GM12892 (cell line): ENCODE measurements around the gene RRH.

ENCODE experiments used
- POLR2A ChIP-seq: IDR thresholded peaks from 2 replicates; pipeline ENCODE4 v1.6.1; 2011; ENCODE audit warnings: low read depth, low read length, control low read depth
- POLR2AphosphoS5 ChIP-seq: IDR thresholded peaks from 2 replicates; pipeline ENCODE4 v1.6.1; 2011; ENCODE audit warnings: low read depth, low read length, control low read depth
- TAF1 ChIP-seq: IDR thresholded peaks from 2 replicates; pipeline ENCODE4 v1.6.1; 2011; ENCODE audit warnings: low read depth, mild to moderate bottlenecking, control low read depth, low read length, borderline replicate concordance

GRCh38 chr4:109809655-109810054 is 18.1 kb upstream of the RRH start:
- TF ChIP-seq POLR2A (no peak), POLR2AphosphoS5 (no peak), TAF1 (no peak)
